HG02623 (cell line): ENCODE results near the gene KCNK1.

ENCODE experiments used
- ATAC-seq: cut with Tn5 transposase; IDR thresholded peaks from one replicate; pipeline ENCODE4 v1.9.1; 2021; ENCODE audit warnings: moderate library complexity; ENCODE audit not compliant: unreplicated experiment

Gene KCNK1

GRCh38 chr1:233695901-233696300 is 82.0 kb downstream of the KCNK1 start:
- ATAC-seq = no peak

- ATAC-seq = no peak
Observed at GRCh38 chr1:233700338-233700737, 86.4 kb downstream of the KCNK1 start.

GRCh38 chr1:233704170-233704897 is 90.4 kb downstream of the KCNK1 start:
- no peak for ATAC-seq

- no peak for ATAC-seq
Observed at GRCh38 chr1:233704898-233705723, 91.2 kb downstream of the KCNK1 start.

GRCh38 chr1:233707153-233707879 is 93.4 kb downstream of the KCNK1 start:
- no peak for ATAC-seq

- no peak for ATAC-seq
Observed at GRCh38 chr1:233707880-233708815, 94.2 kb downstream of the KCNK1 start.

GRCh38 chr1:233710031-233710430 is 96.1 kb downstream of the KCNK1 start:
- no peak for ATAC-seq

GRCh38 chr1:233710507-233710906 is 96.6 kb downstream of the KCNK1 start:
- no peak for ATAC-seq

- ATAC-seq = no peak
Observed at GRCh38 chr1:233714631-233715217, 100.8 kb downstream of the KCNK1 start.

- ATAC-seq = no peak
Observed at GRCh38 chr1:233718057-233718456, 104.2 kb downstream of the KCNK1 start.

- no peak for ATAC-seq
Observed at GRCh38 chr1:233719655-233720341, 105.9 kb downstream of the KCNK1 start.

GRCh38 chr1:233721004-233721595 is 107.2 kb downstream of the KCNK1 start:
- ATAC-seq = no peak
